ENCODE data around the gene STK39.

Gene STK39

DNA sequence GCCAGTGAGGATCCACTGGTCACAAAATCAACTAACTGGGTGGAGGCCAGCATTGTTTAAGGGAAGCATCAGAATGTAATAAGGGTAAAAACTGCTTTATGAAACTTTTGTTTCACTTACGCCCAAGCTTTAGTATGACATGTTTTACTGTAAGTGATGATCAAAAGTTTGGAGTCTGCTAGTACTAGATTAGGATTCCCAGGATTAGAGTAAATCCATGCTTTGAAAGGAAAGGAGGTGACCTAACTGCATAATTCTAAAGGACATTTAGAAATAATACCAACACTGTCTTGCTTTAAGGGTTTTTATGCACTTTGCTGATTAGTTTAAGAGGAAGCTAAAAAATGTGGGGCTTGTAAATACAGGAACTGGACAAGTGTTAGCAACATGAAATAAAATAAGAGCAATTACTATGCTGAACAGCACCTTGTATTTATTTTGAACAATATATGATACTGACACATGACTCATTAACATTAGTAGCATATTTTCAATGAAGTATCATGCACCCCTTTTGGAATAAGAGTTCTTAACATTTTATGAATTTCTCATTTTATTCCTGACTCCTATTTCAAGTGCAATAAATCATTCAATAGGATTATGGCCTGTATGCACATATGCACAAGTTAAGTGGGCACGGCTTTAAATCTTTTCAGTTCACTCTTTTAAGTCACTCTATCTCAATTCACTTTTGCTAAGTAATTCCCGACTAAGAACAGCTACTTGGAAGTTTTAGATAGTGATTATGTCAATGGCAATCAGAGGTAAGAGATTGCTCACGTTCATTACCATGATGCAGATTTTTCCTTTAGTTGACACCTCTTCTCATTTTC, 62.5 kb downstream of the STK39 start:
- DNase-seq (ENCODE audit: low read depth in 2 of 2) = no peak

DNA sequence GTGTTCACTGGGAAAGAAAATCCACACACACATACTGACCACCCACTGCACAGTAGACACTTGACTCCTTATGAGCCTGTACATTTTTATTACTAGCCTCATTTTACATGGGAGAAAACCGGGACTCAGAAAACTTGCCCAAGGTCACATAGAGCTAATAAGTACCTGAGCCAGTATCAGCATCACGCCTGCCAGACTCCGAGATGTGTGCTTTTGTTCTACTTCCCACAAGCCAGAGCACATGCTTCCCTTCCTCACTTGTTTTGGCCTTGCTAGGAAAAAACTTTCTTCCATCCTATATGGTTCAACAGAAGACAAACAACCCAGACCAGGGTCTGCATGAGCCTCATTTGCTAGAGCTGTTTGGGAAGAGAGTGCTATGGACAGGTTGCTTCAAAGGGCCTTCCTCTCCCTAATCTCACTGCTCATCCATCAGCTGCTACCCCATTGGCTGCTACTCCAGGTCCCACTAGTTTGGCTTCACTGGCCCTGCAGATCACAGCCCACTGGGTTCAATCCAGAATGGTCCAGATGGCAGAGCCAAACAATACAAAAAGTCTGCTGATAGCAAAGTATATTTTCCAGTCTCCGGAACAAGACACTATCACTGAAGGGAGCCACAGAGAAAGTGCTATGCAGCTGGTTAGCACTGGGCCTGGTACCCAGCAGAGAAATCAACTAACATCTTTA, 63.9 kb downstream of the STK39 start:
- no peak for DNase-seq (ENCODE audit: low read depth in 2 of 2)

DNA sequence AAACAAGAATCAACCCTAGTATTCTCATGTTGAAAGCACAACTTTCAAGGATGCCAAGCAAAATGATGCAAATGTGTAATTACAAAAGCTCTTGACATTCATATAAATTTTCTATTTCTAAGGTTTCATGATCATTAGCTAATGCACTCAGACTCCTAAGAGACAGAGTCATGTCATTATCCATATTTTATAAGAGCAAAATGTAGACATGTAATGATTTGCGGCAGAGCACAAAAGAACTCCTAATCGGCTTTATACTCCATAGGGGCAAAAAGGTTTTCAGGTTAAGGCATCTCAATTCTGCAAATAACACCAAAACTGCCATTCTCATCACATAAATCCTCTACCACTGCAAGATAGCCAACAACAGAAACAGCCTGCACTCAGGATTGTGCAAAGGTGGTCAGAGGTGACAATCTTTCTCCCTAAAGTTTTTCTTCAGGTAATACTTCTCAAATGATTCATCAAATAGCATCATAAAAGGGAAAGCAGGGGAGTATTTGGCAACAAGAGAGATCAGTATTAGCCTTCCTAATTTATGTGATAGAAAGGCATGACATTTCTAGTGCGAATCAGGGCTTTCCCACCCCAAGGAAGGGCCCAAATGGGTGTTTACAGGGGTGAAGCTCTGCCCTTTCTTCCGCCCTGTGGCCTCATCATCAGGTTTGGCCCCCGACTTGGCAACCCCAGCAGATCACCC, 64.7 kb downstream of the STK39 start:
- DNase-seq (ENCODE audit: low read depth in 2 of 2) = no peak

DNA sequence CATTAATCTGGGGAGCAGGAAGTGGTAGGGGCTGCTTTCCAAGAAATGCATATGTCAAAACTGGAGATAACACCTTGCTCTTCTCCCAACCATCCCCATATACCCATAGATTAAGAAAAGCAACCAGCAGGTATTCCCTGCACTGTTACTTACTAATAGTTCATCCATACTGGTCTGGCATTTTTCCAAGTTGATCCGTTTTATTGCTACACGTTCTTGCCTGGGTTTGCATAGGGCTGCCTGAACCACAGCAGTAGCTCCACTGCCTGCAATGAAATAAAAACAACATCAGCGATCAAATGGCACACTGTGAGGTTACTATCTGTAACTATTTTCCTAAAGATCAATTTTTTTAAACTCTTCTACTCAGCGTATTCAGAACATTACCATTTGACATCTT, 65.6 kb downstream of the STK39 start:
- no peak for DNase-seq (ENCODE audit: low read depth in 2 of 2)

DNA sequence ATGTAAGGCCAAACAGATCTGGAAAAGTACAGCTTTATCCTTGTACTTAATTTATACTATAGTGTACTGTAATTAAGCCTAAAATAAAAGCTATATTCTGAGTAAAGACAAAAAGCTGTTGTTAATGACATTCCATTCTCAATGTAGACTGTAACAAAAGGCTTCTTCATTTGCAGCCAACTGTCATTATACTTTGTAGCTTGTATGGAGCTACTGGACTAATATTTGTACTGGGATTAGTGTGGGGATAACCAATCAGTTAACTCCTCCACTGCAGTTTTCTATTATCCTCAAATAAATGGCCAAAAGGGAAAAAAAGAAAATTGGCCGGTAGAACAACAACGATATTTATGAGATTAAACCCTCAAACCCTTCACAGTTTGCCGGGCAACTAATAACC, 66.5 kb downstream of the STK39 start:
- no peak for DNase-seq (ENCODE audit: low read depth in 2 of 2)

DNA sequence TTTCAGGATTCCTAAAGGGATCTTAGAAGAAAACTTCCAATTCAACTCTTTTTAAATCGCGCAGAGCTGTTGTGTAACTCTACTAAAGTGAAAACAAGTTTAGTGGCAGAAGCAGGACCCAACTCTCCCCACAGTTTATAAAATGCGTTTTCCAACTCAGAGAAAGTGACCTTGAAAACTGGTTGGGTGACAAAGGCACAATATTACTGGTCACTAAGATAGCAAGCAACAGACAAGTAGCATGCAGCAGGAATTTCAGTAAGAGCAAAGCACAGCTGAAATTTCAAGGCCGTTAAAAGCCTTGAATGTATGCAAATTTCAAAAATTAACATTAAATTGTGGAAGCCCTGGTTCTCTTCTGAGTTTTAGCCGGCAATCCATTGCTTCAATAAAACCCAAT, 66.9 kb downstream of the STK39 start:
- no peak for DNase-seq (ENCODE audit: low read depth in 2 of 2)

DNA sequence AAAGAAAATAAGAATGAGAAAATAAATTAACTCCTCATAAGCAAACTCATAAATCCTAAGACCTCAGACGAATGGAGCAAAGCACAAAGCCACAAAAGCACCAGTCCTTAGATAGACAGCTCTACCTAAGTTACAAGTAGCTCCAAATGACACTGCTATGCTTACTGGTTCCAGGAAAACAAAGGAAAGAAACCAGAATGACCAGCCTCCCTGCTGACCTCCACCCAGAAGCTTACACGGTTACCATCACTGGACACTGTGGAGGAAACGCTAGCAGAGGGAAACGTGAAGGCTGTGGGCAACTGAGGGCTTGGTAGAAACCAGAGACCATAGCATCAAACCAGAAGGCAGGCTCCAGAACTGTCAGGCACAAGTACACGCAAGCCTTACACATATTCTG, 67.8 kb downstream of the STK39 start:
- DNase-seq (ENCODE audit: low read depth in 2 of 2) = no peak

DNA sequence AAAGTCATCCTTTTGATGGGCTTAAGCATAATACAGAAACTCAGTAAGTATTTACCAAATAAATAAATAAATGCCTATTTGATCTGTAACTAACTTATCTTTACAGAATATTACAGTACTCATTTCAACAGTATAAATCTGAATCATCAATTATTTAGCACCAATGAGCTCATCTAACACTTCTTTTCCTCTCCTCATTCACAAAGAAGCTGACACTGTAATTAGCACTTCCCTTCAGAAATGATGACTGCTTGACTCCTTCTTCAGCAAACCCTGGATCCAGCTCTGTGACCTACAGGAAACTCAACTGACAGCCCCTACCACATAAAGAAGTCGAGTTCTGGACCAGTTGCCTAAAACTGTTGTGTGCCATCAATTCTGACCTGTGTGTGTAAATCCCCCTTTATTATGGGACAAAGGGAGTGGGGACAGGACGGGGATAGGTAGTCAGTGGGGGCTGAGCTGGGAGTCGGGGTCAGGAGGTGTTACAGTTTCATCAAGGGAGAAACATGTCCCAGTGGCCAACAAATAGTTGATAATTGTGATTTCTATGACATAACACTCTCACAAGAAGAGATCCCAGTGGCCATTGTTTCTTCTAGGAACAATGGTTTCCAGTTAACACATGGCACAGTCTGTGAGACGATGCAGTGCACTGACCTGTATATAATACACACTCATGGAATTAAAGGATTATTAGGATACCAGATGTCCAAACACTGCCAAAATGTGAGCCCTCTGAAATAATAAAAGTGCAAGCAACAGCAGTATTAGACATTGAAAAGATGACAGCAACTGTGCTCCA, 68.7 kb downstream of the STK39 start:
- DNase-seq (ENCODE audit: low read depth in 2 of 2) = no peak

DNA sequence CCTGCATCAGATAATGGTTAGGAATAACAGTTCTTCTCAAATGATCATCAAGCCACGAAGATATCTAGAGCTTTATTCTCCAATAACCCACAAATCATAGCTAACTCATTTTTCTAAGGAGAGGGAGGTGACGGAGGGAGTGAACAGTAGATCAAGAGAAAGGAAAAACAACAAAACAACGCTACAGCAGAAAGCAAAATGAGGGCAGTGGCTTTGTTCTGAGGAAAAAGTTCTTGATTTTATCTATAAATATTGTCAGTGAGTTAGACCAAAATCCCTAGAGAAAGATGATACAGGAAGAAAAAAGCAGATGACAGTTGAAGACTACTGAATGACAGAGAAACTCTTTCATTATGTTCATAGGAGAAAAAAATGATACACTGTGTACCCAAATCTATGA, 71.0 kb downstream of the STK39 start:
- DNase-seq (ENCODE audit: low read depth in 2 of 2) = no peak

DNA sequence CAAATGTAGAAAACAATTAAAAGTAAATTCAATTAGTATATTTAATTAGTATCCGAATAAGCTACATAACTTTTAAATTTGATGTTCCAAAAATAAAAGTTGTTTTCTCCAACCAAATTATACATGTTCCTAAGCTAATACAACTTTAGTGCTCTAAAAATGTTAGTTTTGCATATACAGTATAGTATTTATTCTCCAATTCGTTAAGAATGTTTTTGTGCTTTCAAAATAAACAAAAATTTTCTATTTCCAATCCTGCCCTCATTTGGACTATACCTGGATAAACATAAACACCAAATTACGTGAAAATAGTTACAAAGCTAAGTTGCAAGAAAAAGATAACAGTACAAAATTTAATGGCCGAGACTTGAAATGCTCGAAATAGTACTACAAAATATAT, 71.9 kb downstream of the STK39 start:
- no peak for DNase-seq (ENCODE audit: low read depth in 2 of 2)

DNA sequence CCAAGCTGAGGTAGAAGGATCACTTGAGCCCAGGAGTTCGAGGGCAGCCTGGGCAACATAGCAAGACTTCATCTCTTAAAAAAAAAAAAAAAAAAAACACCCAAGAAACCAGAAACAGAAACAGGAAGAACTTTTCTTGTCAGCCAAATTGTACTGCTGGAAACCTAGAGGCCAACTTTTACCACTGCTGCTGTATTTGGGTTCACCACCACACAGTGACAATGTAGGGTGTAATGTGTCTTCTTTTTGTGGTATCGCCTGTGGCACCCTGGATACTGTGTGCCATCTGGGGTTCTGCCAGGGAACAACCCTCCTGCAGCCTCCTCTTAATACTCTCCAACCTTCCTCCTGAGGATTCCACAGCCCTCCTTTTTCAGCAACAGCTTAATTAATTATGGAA, 72.6 kb downstream of the STK39 start:
- no peak for DNase-seq (ENCODE audit: low read depth in 2 of 2)

DNA sequence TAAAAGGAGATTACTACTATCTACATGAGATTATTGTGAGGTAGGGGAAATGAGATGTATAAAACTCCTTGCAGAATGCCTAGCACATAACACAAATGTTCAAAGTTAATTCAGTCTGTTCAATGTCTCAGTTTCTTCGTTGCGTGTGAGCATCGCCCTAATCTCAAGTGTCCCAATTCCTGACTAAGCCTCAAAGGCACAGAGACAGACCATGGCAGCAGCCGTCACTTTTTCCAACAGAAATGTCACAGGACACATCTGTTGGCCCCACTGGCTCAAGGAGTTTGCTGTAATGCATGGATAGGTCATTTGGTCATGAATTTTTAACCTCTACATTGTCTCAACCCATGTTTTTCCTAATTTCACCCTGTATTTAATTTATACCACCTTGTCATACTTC, 75.3 kb downstream of the STK39 start:
- DNase-seq (ENCODE audit: low read depth in 2 of 2) = no peak

DNA sequence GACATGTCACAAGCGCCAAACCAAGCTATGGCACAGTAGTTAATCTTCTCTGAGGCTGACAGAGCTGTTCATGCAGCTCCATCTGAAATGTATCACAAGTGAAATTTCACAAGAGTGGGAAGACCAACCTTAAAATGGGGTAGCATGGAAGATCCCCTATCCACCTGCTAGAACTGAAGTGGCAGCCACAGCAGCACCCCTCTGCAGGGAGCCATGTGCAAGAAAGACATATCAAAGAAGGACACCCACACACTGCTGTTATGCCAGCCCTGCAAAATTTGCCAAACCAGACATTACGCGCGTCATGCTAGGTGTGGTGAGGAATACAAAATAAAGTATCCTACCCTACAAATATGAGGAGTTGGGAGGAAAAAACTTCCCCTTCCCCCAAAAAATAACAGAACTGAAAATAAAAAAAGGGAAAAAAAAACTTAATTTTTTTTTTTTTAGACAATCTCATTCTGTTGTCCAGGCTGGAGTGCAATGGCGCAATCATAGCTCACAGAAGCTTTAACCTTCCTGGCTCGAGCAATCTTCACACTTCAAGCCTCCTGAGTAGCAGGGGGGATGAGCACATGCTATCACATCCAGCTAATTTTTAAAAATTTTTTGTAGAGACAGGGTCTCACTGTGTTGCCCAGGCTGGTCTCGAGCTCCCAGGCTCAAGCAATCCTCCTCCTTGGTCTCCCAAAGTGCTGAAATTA, 76.2 kb downstream of the STK39 start:
- no peak for DNase-seq (ENCODE audit: low read depth in 2 of 2)

DNA sequence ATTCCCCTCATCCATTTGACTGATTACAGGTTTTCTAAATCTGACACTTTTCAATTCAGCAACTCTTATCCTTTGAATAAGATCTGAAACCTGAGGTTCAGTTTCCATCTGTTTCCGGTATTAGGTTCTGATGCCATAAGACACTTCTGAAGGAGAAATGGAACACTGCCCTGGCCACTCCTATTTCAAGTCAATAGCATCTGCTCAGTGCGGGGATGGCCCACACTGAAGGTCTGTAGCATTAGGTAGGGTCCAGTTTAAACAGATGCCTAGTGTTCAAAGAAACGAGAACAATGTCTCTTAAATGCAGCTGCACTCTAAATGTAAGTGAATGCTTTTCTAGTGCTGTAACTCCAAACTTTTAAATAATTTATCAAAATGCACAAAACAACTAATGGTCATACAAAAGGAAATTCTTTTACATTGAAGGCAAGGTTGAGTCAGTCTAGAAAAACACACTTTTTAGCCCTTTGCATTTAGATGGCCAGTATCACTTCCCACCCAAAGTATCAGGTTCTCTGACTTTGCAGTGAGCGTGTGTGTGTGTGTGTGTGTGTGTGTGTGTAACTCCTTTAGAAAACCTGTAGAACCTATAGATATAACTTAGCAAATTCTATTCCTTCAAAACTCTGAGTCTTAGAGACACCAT, 78.2 kb downstream of the STK39 start:
- DNase-seq (ENCODE audit: low read depth in 2 of 2) = no peak

DNA sequence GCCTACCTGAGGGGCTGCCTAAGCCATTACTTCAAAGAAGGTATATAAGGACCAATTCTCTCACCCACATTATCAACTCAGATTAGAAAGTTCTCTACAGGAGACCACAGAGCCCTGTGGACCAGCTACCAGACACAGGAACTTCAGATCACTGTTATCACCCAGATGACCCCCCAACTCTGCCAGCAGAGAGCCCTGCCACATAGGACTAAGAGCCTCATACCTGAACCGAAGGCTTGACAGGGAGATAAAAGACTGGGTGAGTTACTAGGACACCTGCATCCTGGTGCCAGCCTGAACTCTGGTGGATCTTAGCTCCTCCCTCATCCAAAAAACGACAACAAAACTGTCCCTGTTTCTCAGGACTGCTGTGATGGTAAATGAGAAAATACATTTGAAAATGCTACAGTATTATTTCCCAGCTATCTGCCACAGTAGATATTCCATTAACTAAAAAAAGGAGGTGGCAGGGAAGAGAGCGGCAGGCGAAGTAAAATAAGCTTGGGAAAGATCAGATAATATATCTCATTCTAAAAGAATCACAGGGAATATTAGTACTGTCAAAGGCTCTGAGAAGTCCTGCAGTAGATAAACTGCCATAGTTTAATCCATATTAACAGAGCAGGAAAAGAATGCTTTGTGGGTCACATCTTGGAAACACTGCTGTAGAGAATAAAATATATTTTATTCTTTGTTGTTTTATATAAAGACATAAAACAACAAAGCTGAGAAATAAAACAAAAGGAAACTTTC, 79.7 kb downstream of the STK39 start:
- DNase-seq (ENCODE audit: low read depth in 2 of 2) = no peak

DNA sequence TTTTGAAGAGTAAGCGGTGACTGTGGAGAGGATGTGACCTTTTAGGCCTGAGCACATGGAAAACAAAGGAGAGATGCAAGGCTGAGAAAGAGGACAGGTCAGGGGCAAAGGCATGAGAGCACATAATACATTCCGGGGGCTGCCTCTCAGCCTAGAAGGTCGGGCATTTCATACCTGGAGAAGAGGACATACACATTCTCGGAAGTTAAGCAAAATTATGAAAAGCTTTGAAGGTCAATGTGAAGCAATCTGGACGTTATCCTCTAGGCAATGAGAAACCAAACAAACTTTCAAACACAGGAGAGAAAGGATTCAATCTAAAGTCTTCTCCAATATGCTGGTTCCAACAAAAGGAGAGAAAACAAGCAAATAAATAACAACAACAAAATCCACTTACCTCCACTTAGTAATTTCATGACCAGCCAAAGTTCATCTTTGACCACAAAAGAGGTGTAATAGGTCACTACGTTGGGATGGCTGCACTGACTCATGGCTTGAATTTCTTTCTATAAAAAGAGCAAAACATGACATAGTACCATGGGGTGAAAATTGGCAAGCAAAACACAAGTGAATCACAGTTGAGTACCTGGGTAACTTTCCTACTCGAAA, 80.4 kb downstream of the STK39 start:
- DNase-seq (ENCODE audit: low read depth in 2 of 2) = no peak

DNA sequence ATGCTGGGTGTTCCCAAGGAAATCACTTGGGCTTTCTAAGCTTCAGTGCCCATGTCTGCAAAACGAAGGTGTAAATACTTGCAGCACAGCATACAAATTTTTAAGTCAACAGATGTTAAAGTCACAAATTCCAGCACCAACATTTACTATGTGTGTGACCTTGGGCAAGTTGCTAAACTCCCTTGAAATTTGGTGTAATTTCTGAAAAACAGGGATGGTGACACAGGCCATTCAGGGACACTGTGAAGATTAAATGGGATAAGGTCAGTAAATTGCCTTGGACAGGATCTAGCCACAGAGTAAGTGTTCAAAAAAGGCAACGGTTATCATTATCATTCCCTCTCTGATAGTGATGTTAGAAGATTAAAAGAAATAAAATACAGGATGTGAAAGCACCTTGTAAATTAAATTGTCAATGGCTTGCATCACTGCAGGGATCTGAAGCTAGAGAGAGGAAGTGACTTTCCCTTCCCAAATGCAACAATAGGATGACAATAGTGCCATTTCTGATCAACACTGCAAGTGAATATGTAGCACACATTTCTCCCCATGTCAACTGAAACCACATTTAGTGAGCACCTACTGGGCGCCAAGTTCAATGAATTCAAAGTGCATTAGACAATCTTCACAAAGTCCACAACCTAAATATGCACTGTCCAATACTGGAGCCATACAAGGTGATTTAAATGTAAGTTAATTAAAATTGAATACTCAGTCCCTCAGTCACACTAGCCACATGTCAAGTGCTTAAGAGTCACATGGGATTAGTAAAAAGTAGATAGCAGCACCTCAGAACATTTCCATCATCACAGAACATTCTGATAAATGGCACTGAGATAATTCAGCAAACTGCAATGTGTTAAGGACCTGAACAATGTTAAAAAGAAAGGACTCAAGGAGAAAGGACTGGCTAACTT, 81.2 kb downstream of the STK39 start:
- DNase-seq (ENCODE audit: low read depth in 2 of 2) = no peak

DNA sequence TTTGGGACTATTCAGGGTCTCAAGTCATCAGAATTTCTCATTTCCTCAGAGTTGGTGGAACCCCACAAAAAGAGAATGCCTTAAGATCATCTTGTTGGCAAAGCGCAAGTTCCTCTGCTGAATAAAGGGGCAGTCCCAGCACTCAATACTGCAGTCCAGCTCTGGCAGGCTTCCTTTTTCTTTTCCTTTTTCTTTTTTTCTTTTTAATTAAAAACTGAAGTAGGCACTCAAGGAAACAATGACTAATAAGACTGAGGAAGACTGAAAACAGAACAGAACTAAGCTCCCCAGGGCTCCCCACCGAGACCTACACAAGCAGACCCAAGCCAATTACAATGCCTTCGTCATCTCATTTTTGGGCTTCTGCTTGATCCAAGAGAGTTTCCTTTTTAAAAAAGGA, 82.0 kb downstream of the STK39 start:
- no peak for DNase-seq (ENCODE audit: low read depth in 2 of 2)

DNA sequence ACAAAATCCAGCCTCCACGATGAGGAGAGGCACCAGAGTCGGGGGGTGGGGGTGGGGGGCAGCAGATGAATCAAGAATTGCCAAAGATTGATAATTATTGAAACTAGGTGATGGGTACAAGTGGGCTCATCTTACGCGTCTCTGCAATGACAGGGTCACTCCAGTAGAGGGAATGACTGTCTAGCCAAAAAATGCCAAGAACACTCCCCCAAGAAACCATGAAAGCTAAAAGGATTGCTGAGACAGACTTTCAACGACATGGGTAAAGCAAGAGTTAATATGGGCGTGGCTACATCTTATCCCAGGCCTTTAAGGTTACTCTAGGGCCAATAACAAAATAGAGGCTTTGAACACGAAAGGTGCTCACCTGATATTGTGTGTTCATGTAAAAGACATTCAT, 86.5 kb downstream of the STK39 start:
- DNase-seq (ENCODE audit: low read depth in 2 of 2) = no peak
